HepG2 (cell line): ENCODE results near the gene CUL7. TPM values are rescaled to one million over a fixed set of nuclear protein-coding genes. Genes with fewer than 3 reads are reported as not detected.

ENCODE experiments used
- BCL6 ChIP-seq: IDR thresholded peaks from 2 replicates; pipeline ENCODE4 v1.6.1; 2016; ENCODE audit warnings: missing genetic modification reagents, missing compliant biosample characterization
- SMAD9 ChIP-seq: sonication (generic); formaldehyde crosslinking; IDR thresholded peaks from 2 replicates; pipeline ENCODE4 v1.5.1; 2020; ENCODE audit warnings: mild to moderate bottlenecking, missing genetic modification reagents
- SNRNP70 ChIP-seq: fragments of 200-400 bp; formaldehyde crosslinking; IDR thresholded peaks from 2 replicates; pipeline ENCODE4 v1.6.1; 2017; ENCODE audit warnings: mild to moderate bottlenecking, low read depth, low read length, moderate library complexity
- UBTF ChIP-seq: sonication (generic); formaldehyde crosslinking; IDR thresholded peaks from 2 replicates; pipeline ENCODE4 v1.4.0; 2020; ENCODE audit warnings: mild to moderate bottlenecking, missing genetic modification reagents
- ZFY ChIP-seq: sonication (generic); formaldehyde crosslinking; IDR thresholded peaks from 2 replicates; pipeline ENCODE4 v1.4.0; 2020; ENCODE audit warnings: missing genetic modification reagents
- ZNF543 ChIP-seq: sonication (generic); formaldehyde crosslinking; IDR thresholded peaks from 2 replicates; pipeline ENCODE4 v1.4.0; 2020; ENCODE audit warnings: mild to moderate bottlenecking, missing genetic modification reagents
- ZNF678 ChIP-seq: sonication (generic); formaldehyde crosslinking; IDR thresholded peaks from 2 replicates; pipeline ENCODE4 v1.4.0; 2020; ENCODE audit warnings: mild to moderate bottlenecking, missing genetic modification reagents
- ZNF761 ChIP-seq: sonication (generic); formaldehyde crosslinking; conservative IDR thresholded peaks from 2 replicates; pipeline ENCODE4 v1.4.0; 2020; ENCODE audit warnings: mild to moderate bottlenecking, missing genetic modification reagents
- ZNF780A ChIP-seq: sonication (generic); formaldehyde crosslinking; IDR thresholded peaks from 2 replicates; pipeline ENCODE4 v1.8.0; 2022; ENCODE audit warnings: mild to moderate bottlenecking, missing genetic modification reagents, moderate library complexity
- polyA plus RNA-seq, 8 experiments: library from polyadenylated mRNA; depleted of rRNA in 3 of 8; stranded (reverse) in 7 of 8; unstranded in 1 of 8; fragments of >200 nt; fragmentation: Illumina TruSeq in 4 of 8; extraction: Trizol in 4 of 8; gene quantifications; 2 replicates each; pipeline versions ENCODE4 v1.2.1 to v1.2.3, GENCODE V29; 2011 to 2016; ENCODE audit warnings: low read depth in 4 of 8, missing spikeins in 1 of 8, mixed read lengths in 1 of 8; ENCODE audit not compliant: insufficient read depth in 1 of 8
- total RNA-seq, 5 experiments: library from RNA; depleted of rRNA; stranded (reverse); fragments of >200 nt; fragmentation: Illumina TruSeq; extraction: Trizol; gene quantifications; 2 replicates each; pipeline ENCODE4 v1.2.3, GENCODE V29; 2016; ENCODE audit warnings: low read depth in 1 of 5
- TF ChIP-seq, protein P1 (sequence below), 2 experiments: sonication (generic) in 1 of 2; formaldehyde crosslinking in 1 of 2; IDR thresholded peaks; 2 replicates each; pipeline versions ENCODE4 v1.4.0 to v1.6.1; 2018 to 2020; ENCODE audit warnings: missing genetic modification reagents in 2 of 2, borderline replicate concordance in 1 of 2, low read depth in 1 of 2, mild to moderate bottlenecking in 1 of 2, missing biosample characterization in 1 of 2
- TF ChIP-seq, protein P2 (sequence below): sonication (generic); formaldehyde crosslinking; IDR thresholded peaks from 2 replicates; pipeline ENCODE4 v1.4.0; 2020; ENCODE audit warnings: missing genetic modification reagents, borderline replicate concordance
- TF ChIP-seq, protein P3 (sequence below): fragments of 450-650 bp; IDR thresholded peaks from 2 replicates; pipeline ENCODE4 v1.6.1; 2017
- TF ChIP-seq, protein P4 (sequence below): sonication (generic); formaldehyde crosslinking; IDR thresholded peaks from 2 replicates; pipeline ENCODE4 v1.4.0; 2020; ENCODE audit warnings: missing genetic modification reagents, borderline replicate concordance
- TF ChIP-seq, protein P5 (sequence below): sonication (generic); formaldehyde crosslinking; IDR thresholded peaks from 2 replicates; pipeline ENCODE4 v1.8.1; 2023; ENCODE audit warnings: missing genetic modification reagents, inconsistent platforms, borderline replicate concordance

The CUL7 gene
- total and polyA plus RNA-seq, 2 of the 13 experiments (the other 11 are each of a cell fraction or from before 2014, with no cell fraction given): 32.0 to 60.7 TPM

GRCh38 chr6:43074847-43075669 is 21.4 kb upstream of the CUL7 start (continued):
- TF ChIP-seq UBTF (CRISPR knock-in tag) (0 out of 2 replicates have a peak, but pooled peaks have one; percentile 34), SMAD9 (CRISPR knock-in tag) (no peak), ZNF678 (CRISPR knock-in tag) (no peak), ZFY (CRISPR knock-in tag) (no peak), ZNF761 (CRISPR knock-in tag) (no peak), ZNF543 (no peak), SNRNP70 (no peak), ZNF780A (CRISPR knock-in tag) (no peak), BCL6 (CRISPR knock-in tag) (no peak)
- TF ChIP-seq, protein P1, sequence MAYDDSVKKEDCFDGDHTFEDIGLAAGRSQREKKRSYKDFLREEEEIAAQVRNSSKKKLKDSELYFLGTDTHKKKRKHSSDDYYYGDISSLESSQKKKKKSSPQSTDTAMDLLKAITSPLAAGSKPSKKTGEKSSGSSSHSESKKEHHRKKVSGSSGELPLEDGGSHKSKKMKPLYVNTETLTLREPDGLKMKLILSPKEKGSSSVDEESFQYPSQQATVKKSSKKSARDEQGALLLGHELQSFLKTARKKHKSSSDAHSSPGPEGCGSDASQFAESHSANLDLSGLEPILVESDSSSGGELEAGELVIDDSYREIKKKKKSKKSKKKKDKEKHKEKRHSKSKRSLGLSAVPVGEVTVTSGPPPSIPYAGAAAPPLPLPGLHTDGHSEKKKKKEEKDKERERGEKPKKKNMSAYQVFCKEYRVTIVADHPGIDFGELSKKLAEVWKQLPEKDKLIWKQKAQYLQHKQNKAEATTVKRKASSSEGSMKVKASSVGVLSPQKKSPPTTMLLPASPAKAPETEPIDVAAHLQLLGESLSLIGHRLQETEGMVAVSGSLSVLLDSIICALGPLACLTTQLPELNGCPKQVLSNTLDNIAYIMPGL (CRISPR knock-in tag; IDR thresholded peaks at IDR 0.05; ENCODE audit: borderline replicate concordance in 1 of 2, low read depth in 1 of 2): no peak
- TF ChIP-seq, protein P2, sequence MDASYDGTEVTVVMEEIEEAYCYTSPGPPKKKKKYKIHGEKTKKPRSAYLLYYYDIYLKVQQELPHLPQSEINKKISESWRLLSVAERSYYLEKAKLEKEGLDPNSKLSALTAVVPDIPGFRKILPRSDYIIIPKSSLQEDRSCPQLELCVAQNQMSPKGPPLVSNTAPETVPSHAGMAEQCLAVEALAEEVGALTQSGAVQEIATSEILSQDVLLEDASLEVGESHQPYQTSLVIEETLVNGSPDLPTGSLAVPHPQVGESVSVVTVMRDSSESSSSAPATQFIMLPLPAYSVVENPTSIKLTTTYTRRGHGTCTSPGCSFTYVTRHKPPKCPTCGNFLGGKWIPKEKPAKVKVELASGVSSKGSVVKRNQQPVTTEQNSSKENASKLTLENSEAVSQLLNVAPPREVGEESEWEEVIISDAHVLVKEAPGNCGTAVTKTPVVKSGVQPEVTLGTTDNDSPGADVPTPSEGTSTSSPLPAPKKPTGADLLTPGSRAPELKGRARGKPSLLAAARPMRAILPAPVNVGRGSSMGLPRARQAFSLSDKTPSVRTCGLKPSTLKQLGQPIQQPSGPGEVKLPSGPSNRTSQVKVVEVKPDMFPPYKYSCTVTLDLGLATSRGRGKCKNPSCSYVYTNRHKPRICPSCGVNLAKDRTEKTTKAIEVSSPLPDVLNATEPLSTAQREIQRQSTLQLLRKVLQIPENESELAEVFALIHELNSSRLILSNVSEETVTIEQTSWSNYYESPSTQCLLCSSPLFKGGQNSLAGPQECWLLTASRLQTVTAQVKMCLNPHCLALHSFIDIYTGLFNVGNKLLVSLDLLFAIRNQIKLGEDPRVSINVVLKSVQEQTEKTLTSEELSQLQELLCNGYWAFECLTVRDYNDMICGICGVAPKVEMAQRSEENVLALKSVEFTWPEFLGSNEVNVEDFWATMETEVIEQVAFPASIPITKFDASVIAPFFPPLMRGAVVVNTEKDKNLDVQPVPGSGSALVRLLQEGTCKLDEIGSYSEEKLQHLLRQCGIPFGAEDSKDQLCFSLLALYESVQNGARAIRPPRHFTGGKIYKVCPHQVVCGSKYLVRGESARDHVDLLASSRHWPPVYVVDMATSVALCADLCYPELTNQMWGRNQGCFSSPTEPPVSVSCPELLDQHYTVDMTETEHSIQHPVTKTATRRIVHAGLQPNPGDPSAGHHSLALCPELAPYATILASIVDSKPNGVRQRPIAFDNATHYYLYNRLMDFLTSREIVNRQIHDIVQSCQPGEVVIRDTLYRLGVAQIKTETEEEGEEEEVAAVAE (CRISPR knock-in tag): no peak
- TF ChIP-seq, protein P3, sequence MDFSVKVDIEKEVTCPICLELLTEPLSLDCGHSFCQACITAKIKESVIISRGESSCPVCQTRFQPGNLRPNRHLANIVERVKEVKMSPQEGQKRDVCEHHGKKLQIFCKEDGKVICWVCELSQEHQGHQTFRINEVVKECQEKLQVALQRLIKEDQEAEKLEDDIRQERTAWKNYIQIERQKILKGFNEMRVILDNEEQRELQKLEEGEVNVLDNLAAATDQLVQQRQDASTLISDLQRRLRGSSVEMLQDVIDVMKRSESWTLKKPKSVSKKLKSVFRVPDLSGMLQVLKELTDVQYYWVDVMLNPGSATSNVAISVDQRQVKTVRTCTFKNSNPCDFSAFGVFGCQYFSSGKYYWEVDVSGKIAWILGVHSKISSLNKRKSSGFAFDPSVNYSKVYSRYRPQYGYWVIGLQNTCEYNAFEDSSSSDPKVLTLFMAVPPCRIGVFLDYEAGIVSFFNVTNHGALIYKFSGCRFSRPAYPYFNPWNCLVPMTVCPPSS: no peak
- TF ChIP-seq, protein P4, sequence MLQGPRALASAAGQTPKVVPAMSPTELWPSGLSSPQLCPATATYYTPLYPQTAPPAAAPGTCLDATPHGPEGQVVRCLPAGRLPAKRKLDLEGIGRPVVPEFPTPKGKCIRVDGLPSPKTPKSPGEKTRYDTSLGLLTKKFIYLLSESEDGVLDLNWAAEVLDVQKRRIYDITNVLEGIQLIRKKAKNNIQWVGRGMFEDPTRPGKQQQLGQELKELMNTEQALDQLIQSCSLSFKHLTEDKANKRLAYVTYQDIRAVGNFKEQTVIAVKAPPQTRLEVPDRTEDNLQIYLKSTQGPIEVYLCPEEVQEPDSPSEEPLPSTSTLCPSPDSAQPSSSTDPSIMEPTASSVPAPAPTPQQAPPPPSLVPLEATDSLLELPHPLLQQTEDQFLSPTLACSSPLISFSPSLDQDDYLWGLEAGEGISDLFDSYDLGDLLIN (CRISPR knock-in tag): no peak
- TF ChIP-seq, protein P5, sequence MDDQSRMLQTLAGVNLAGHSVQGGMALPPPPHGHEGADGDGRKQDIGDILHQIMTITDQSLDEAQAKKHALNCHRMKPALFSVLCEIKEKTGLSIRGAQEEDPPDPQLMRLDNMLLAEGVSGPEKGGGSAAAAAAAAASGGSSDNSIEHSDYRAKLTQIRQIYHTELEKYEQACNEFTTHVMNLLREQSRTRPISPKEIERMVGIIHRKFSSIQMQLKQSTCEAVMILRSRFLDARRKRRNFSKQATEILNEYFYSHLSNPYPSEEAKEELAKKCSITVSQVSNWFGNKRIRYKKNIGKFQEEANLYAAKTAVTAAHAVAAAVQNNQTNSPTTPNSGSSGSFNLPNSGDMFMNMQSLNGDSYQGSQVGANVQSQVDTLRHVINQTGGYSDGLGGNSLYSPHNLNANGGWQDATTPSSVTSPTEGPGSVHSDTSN: no peak
